Activated CD4-positive, CD25-positive, alpha-beta regulatory T cell treated with anti-CD3 and anti-CD28 coated beads, Interleukin-2, amount 50 U/mL, for 72 hours (primary cell): Measurements from ENCODE around the gene EPHA4.

Experiments
- DNase-seq: peaks from one replicate; pipeline ENCODE4 v3.0.0; 2021

Gene EPHA4

GRCh38 chr2:221380686-221381085, 191.4 kb downstream of the EPHA4 start:
- DNase-seq: no peak

DNA sequence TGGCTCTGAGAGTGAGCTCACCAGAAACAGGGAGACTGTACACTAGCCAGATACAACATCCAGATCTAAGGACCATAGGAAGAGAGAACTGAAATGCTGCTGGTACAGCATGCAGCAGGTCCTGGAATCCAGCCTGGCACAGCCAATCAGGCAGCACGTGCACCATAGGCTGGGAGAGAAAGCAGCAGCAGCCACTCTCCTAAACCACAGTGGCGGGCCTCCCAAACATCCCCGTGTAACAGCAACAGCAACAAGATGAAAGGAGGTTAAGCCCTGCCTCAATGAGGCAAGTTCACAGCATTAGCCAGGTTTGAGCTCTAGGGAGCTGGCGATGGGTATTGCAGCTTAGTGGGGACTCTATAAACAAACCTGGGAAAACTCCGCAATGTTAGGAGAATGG, 192.0 kb downstream of the EPHA4 start:
- no peak for DNase-seq

GRCh38 chr2:221377597-221377996, 194.5 kb downstream of the EPHA4 start:
- no peak for DNase-seq

DNA sequence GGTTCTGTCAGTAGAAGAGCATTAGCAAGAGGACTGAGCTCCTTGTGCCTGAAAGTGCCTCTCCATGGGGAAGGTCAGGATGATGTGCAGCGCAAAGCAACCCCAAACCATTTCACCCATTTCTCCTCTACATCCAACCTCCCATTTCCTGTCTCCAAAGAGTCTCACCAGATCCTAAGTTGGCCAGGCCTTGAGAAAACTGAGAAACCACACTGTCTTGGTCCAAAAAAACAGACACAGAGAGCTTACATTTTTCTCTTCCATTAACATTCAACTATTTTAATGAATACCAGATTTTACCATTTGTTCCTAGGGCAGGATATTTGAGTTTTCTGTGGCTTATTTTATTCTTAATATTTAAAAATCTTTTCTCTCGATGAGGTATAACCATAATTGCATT, 195.0 kb downstream of the EPHA4 start:
- no peak for DNase-seq

- DNase-seq: no peak
These were observed 197.9 kb downstream of the EPHA4 start for GRCh38 chr2:221374234-221374633.

DNA sequence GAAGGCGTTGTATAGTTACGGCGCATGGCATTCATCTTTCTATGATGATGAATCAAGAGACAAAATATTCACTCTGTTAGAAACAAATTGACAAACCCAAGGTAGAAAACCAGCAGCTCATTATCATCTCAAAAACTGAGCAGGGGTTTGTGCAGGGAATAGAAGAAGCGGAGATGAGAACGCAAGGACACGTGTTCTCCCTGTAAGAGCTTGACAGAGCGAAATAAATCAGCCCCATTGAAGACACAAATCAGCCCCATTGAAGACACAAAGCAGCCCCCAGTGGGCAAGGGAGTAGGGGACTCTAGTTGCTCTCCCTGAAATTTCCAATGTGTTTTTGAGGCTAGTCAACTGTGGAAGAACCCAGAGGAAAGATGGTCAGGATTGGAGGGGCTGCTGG, 199.2 kb downstream of the EPHA4 start:
- no peak for DNase-seq

DNA sequence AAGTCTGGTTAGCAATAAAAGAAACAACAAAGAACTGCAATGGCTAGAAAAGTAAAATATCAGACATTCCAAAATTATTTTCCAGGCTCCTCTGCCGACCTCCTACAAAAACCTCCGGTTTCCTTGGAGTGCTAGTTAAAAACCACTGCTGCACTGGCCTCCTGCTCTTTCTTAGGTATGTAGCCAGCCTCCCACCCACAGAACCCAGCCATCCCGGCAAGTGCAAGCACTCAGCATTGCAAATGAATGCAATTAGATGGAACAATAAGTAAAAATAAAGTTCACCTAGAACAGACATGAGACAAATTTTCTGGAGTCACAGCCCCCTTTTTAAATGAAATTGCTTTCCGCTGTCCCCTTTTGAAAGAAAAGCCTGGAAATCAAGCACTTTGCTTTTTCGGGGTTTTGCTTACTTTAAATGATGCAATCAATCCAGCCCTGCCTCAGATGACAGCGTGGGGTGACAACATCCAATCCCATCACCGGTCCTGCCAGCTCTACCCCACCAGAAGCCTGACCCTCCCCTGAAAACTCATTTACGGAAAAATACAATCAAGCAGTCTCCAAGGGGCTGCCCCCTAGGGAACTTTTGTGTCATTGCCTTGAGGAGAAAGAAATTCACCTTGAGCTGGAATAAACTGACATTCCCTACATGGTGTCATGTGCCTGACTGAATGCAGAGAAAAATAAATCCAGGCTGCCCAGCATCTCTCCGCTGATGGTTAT, 199.8 kb downstream of the EPHA4 start:
- DNase-seq: no peak

- DNase-seq: no peak
These were observed 200.8 kb downstream of the EPHA4 start for GRCh38 chr2:221371347-221371746.

GRCh38 chr2:221370857-221371211, 201.3 kb downstream of the EPHA4 start:
- DNase-seq: no peak

DNA sequence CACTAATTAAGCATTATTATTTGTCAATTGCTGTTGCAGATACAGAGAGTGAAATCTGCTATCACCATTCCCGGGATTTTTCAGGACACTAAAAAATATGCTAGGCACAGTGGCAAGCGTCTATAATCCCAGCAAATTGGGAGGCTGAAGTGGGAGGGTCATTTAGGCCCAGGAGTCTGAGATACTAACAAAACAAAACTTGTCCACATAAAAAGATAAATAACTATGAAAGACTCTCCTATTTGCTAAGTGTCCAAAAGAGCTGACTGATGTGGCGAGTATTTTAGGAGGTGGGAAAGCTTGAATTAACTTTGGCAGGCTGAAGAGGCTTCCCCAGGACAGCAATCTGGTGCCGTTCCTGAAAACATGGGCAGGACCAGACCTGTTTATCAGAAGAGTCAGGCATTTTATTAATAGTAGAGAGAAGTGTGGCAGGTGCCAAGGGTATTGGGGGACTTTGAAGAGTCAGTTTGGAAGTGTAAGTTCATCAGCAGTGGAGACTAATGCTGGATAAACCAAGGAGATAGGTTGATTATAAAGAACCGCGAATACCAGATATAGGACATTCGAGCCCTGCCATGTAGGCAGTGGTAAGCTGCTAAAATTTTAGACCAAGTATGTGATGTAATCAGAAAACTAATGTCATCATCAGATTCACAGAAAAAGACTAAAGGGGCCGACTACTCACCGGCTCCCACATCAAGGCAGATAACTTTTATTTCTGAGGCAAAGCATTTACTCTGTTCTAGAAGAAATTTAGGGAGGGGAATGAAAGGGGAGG, 201.8 kb downstream of the EPHA4 start:
- no peak for DNase-seq
